Activated CD8-positive, alpha-beta T cell treated with anti-CD3 and anti-CD28 coated beads for 36 hours (primary cell): ENCODE measurements around the gene MOCS1. TPM values are rescaled to one million over a fixed set of nuclear protein-coding genes. Genes with fewer than 3 reads are reported as not detected.

Source experiments
- ATAC-seq: fragments of 200-7000 bp; cut with Tn5 transposase; one replicate; pipeline ENCODE4 v1.10.0; 2021; ENCODE audit warnings: mild to moderate bottlenecking, moderate library complexity
- CTCF ChIA-PET: fragments of 350-600 bp; sonication (Branson Sonifier 250); formaldehyde crosslinking; loops from one replicate; lab custom pipeline; 2021; ENCODE audit warnings: antibody characterized with exemption; lab: Charles Lee
- POLR2A ChIA-PET: fragments of 350-600 bp; sonication (Branson Sonifier 250); formaldehyde crosslinking; loops from one replicate; lab custom pipeline; 2021; ENCODE audit warnings: antibody characterized with exemption; lab: Charles Lee
- DNase-seq: peaks from one replicate; pipeline ENCODE4 v3.0.0-alpha.2; 2020
- H3K27ac Mint-ChIP-seq: one replicate; pipeline ENCODE4 v1.8.0; 2021; ENCODE audit warnings: mild to moderate bottlenecking, mixed read lengths
- H3K27me3 Mint-ChIP-seq: one replicate; pipeline ENCODE4 v1.8.0; 2021; ENCODE audit warnings: mixed read lengths
- H3K36me3 Mint-ChIP-seq: one replicate; pipeline ENCODE4 v1.8.0; 2021; ENCODE audit warnings: low read depth, mixed read lengths
- H3K4me1 Mint-ChIP-seq: one replicate; pipeline ENCODE4 v1.8.0; 2021; ENCODE audit warnings: low read depth, mixed read lengths
- H3K4me3 Mint-ChIP-seq: one replicate; pipeline ENCODE4 v1.8.0; 2021; ENCODE audit warnings: mild to moderate bottlenecking, moderate library complexity, mixed read lengths
- H3K9me3 Mint-ChIP-seq: one replicate; pipeline ENCODE4 v1.8.0; 2021; ENCODE audit warnings: mixed read lengths
- CTCF ChIP-seq: fragments of 200-600 bp; IDR thresholded peaks from one replicate; pipeline ENCODE4 v1.8.0; 2022; ENCODE audit warnings: antibody characterized with exemption, mild to moderate bottlenecking
- intact Hi-C: fragments of 100-400 bp; cut with micrococcal nuclease; formaldehyde crosslinking; loops from one replicate; pipeline ENCODE4 v1.10.0; 2022
- total RNA-seq, 2 experiments: library from RNA; stranded (reverse); gene quantifications; one replicate each; pipeline ENCODE4 v1.2.3, GENCODE V29; 2021

The MOCS1 gene
- total RNA-seq, 2 experiments from 2014 or later: 1.5 to 1.8 TPM

- TF ChIP-seq CTCF: no peak
- no peak for ATAC-seq
- no peak for DNase-seq
- H3K4me1 Mint-ChIP-seq: peaks cover 6% of the 10 kb centered on the region
- no peaks in the 10 kb centered on the region for H3K36me3 Mint-ChIP-seq
- H3K4me3 Mint-ChIP-seq: no peak overlapping the region
- H3K9me3 Mint-ChIP-seq: no peaks in the 10 kb centered on the region
- POLR2A ChIA-PET: no interaction called here
- intact Hi-C loops: no loop called here
- CTCF ChIA-PET: no interaction called here
- H3K27me3 Mint-ChIP-seq: peaks cover 4% of the 10 kb centered on the region
- H3K27ac Mint-ChIP-seq: no peak overlapping the region
These were observed 979 bp upstream of the MOCS1 start for GRCh38 chr6:39935241-39935640.

GRCh38 chr6:39933669-39934130 lies 562 bp downstream of the MOCS1 start:
- Mint-ChIP-seq H3K36me3 (no peaks in the 10 kb centered on the region), H3K9me3 (no peaks in the 10 kb centered on the region), H3K4me1 (peaks cover 6% of the 10 kb centered on the region), H3K27me3 (peaks cover 4% of the 10 kb centered on the region), H3K4me3 (peak overlapping the region; percentile 74), H3K27ac (no peak overlapping the region)
- CTCF ChIA-PET: no interaction called here
- DNase-seq (peak; percentile 28), ATAC-seq (peak; percentile 42)
- POLR2A ChIA-PET: no interaction called here
- no peak for TF ChIP-seq CTCF
- intact Hi-C loops: no loop called here

- ATAC-seq: no peak
- ChIA-PET CTCF (no interaction called here), POLR2A (no interaction called here)
- Mint-ChIP-seq H3K27me3 (peaks cover 4% of the 10 kb centered on the region), H3K4me3 (no peak overlapping the region), H3K4me1 (peaks cover 6% of the 10 kb centered on the region), H3K36me3 (no peaks in the 10 kb centered on the region), H3K27ac (no peak overlapping the region), H3K9me3 (no peaks in the 10 kb centered on the region)
- intact Hi-C loops: no loop called here
- no peak for TF ChIP-seq CTCF
- no peak for DNase-seq
These were observed 1.8 kb downstream of the MOCS1 start for GRCh38 chr6:39932386-39932910.

- intact Hi-C loops: no loop called here
- ChIA-PET POLR2A (interaction anchor here (0.7 kb wide), 1 partner anchor 9 kb away, joined by 3 read pairs; no protein-coding TSS in a partner anchor), CTCF (no interaction called here)
- no peak for ATAC-seq
- no peak for DNase-seq
- TF ChIP-seq CTCF: no peak
- Mint-ChIP-seq H3K36me3 (no peaks in the 10 kb centered on the region), H3K9me3 (no peaks in the 10 kb centered on the region), H3K4me1 (peaks cover 6% of the 10 kb centered on the region), H3K4me3 (no peak overlapping the region), H3K27me3 (peaks cover 4% of the 10 kb centered on the region), H3K27ac (no peak overlapping the region)
These were observed 2.7 kb downstream of the MOCS1 start for GRCh38 chr6:39931607-39932006.

- Mint-ChIP-seq H3K4me1 (peaks cover 10% of the 10 kb centered on the region), H3K27me3 (peaks cover 4% of the 10 kb centered on the region), H3K27ac (no peak overlapping the region), H3K36me3 (no peaks in the 10 kb centered on the region), H3K9me3 (peaks cover 4% of the 10 kb centered on the region), H3K4me3 (no peak overlapping the region)
- intact Hi-C loops: no loop called here
- DNase-seq (no peak), ATAC-seq (no peak)
- no peak for TF ChIP-seq CTCF
- CTCF ChIA-PET: interaction anchor here (0.9 kb wide), 1 partner anchor 65 kb away, joined by 3 read pairs; no protein-coding TSS in a partner anchor
- POLR2A ChIA-PET: no interaction called here
These were observed 3.7 kb downstream of the MOCS1 start for GRCh38 chr6:39930540-39930939.
